Measurements from ENCODE around the gene FAF2. TPM values are rescaled to one million over a fixed set of nuclear protein-coding genes. Genes with fewer than 3 reads are reported as not detected.

FAF2 gene
- total and polyA plus RNA-seq, 2 donors (not counting 3 experiments of a cell fraction or from before 2014, with no cell fraction given), result 27.9 to 43.5 TPM

DNA sequence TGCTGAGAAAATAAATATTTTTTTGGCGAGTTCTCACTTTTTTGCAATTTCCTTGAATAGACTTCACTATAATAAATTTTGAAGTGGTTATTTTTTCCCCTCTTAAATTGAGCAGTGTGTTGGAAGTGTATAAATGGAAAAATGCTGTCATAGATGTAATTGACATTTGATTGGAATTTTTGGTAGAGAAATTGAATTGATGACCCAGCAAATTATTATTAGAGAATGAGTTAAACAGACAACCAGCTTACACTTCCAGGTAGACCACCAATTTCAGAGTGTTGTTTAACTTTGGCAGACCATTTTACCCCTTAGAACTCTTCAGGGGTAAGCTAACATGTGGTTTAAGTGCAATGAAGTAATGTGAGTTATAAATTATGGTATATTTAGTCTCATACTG is 1.9 kb downstream of the FAF2 start:
- no peak for DNase-seq (ENCODE audit: low read depth, low spot score)
- no peak for TF ChIP-seq POLR2AphosphoS5 (IDR thresholded peaks at IDR 0.05; ENCODE audit: insufficient read depth, low read depth, low read length)
- TF ChIP-seq, protein P1, sequence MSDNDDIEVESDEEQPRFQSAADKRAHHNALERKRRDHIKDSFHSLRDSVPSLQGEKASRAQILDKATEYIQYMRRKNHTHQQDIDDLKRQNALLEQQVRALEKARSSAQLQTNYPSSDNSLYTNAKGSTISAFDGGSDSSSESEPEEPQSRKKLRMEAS (IDR thresholded peaks at IDR 0.05; ENCODE audit: insufficient read depth, insufficient read length), result no peak
- TF ChIP-seq MYC (IDR thresholded peaks at IDR 0.05; ENCODE audit: low read depth, low read length), result no peak
- no peak for TF ChIP-seq POLR2A (IDR thresholded peaks at IDR 0.05; ENCODE audit: low read depth, low read length)
- no peak for TF ChIP-seq EZH2 (IDR thresholded peaks at IDR 0.05; ENCODE audit: borderline replicate concordance, low read depth, low read length, severe bottlenecking)
- no peak for TF ChIP-seq JUN (IDR thresholded peaks at IDR 0.05; ENCODE audit: borderline replicate concordance, insufficient read depth, insufficient read length, low read depth)
- TF ChIP-seq, protein P2, sequence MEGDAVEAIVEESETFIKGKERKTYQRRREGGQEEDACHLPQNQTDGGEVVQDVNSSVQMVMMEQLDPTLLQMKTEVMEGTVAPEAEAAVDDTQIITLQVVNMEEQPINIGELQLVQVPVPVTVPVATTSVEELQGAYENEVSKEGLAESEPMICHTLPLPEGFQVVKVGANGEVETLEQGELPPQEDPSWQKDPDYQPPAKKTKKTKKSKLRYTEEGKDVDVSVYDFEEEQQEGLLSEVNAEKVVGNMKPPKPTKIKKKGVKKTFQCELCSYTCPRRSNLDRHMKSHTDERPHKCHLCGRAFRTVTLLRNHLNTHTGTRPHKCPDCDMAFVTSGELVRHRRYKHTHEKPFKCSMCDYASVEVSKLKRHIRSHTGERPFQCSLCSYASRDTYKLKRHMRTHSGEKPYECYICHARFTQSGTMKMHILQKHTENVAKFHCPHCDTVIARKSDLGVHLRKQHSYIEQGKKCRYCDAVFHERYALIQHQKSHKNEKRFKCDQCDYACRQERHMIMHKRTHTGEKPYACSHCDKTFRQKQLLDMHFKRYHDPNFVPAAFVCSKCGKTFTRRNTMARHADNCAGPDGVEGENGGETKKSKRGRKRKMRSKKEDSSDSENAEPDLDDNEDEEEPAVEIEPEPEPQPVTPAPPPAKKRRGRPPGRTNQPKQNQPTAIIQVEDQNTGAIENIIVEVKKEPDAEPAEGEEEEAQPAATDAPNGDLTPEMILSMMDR (IDR thresholded peaks at IDR 0.05; ENCODE audit: extremely low read depth in 1 of 2, insufficient read depth in 1 of 2, low read depth in 1 of 2, low read length in 2 of 2), result no peak
- TF ChIP-seq GATA2 (IDR thresholded peaks at IDR 0.05; ENCODE audit: insufficient read depth, insufficient read length, low read depth, low read length), result no peak
- no peak for TF ChIP-seq FOS (IDR thresholded peaks at IDR 0.05; ENCODE audit: borderline replicate concordance, insufficient read depth, low read length)
- BruUV-seq (replicated peaks), result no TSS peak
- Histone ChIP-seq H3K9me3 (replicated peaks; ENCODE audit: control insufficient read depth, insufficient read depth, low read length) (no peaks in the 10 kb centered on the region), H3K36me3 (ENCODE audit: control insufficient read depth in 2 of 2, extremely low read depth in 1 of 2, insufficient read depth in 2 of 2, low read length in 2 of 2) (peaks cover 0 to 4% of the 10 kb centered on the region in 2 experiments), H3K27ac (ENCODE audit: insufficient read depth, low read depth, low read length) (no peak overlapping the region), H3K27me3 (ENCODE audit: control insufficient read depth in 2 of 2, insufficient read depth in 2 of 2, low read length in 2 of 2) (no peaks in the 10 kb centered on the region), H3K9me1 (replicated peaks; ENCODE audit: control insufficient read depth, extremely low read depth, insufficient read depth, low read length) (no peaks in the 10 kb centered on the region), H3K4me1 (ENCODE audit: control insufficient read depth, extremely low read depth, insufficient read depth, low read length) (peaks cover 14% of the 10 kb centered on the region), H3K4me3 (replicated peaks in 1 of 3; ENCODE audit: insufficient read depth in 1 of 3, low read depth in 1 of 3, low read length in 3 of 3) (no peak overlapping the region), H3K79me2 (ENCODE audit: control insufficient read depth, insufficient read depth, low read length) (peaks cover 45% of the 10 kb centered on the region), H4K20me1 (replicated peaks; ENCODE audit: control insufficient read depth, extremely low read depth, insufficient read depth, low read length) (no peaks in the 10 kb centered on the region), H3K4me2 (ENCODE audit: insufficient read depth, low read length) (no peak overlapping the region), H2AFZ (ENCODE audit: low read depth, low read length) (no peak overlapping the region), H3K9ac (replicated peaks; ENCODE audit: extremely low read depth, insufficient read depth, low read length) (no peak overlapping the region)
- dilution Hi-C loops (cut with MboI; ENCODE audit: extremely low pct_ligation_motif_present, low sequenced_read_pairs), result no loop called here
- no peak for FAIRE-seq
- intact Hi-C loops (cut with micrococcal nuclease), result no loop called here
- ChIA-PET POLR2A (no interaction called here), CTCF (interaction anchor here (5.2 kb wide), 1 partner anchor 33 kb away, joined by 88 read pairs; the partner anchor contains the start of gene CLTB)

Data from endothelial cell of umbilical vein (primary cell).